SK-N-SH (cell line): ENCODE data around the gene PPDPF. TPM values are rescaled to one million over a fixed set of nuclear protein-coding genes. Genes with fewer than 3 reads are reported as not detected.

Experiments used
- CTCF ChIA-PET: fragments of 300-600, 350-600 bp; formaldehyde crosslinking; extraction: SDS; loops from one replicate; lab custom pipeline; 2021; lab: Yijun Ruan, JAX
- POLR2A ChIA-PET: fragments of 350-600 bp; sonication (Branson Sonifier 250); formaldehyde crosslinking; extraction: SDS; loops from one replicate; lab custom pipeline; 2020; ENCODE audit warnings: antibody characterized with exemption, inconsistent platforms; lab: Yijun Ruan, JAX
- DNase-seq: peaks from one replicate; pipeline ENCODE4 v3.0.0; 2012
- H2AFZ ChIP-seq: fragments of 200-600 bp; sonication (generic); 2 replicates; pipeline ENCODE4 v1.8.1; 2016; ENCODE audit warnings: antibody characterized with exemption, mild to moderate bottlenecking, low read depth
- H3F3A ChIP-seq: fragments of 200-600 bp; sonication (generic); replicated peaks from 2 replicates; pipeline ENCODE3; 2016; ENCODE audit warnings: antibody characterized with exemption, mild to moderate bottlenecking; ENCODE audit not compliant: insufficient read depth
- H3K27ac ChIP-seq, 2 experiments: fragments of 200-500 bp in 1 of 2; fragments of 200-600 bp in 1 of 2; sonication (Bioruptor generic) in 1 of 2; sonication (generic), shearing (Covaris generic) in 1 of 2; 2 replicates each; pipeline versions ENCODE4 v1.5.1 to v1.6.1; 2014 to 2016; ENCODE audit warnings: low read depth in 2 of 2, inconsistent platforms in 1 of 2, low read length in 1 of 2, mild to moderate bottlenecking in 1 of 2, mixed read lengths in 1 of 2
- H3K27me3 ChIP-seq: fragments of 200-600 bp; sonication (generic), shearing (Covaris generic); 2 replicates; pipeline ENCODE4 v1.6.1; 2016; ENCODE audit warnings: mixed run types; ENCODE audit not compliant: insufficient read depth
- H3K36me3 ChIP-seq, 2 experiments: fragments of 200-500 bp in 1 of 2; fragments of 200-600 bp in 1 of 2; sonication (Bioruptor generic) in 1 of 2; sonication (generic) in 1 of 2; replicated peaks in 1 of 2; 2 replicates each; pipeline versions ENCODE3 to v1.5.1; 2014 to 2016; ENCODE audit warnings: low read length in 1 of 2, mild to moderate bottlenecking in 1 of 2; ENCODE audit not compliant: insufficient read depth in 2 of 2, control insufficient read depth in 1 of 2
- H3K4me1 ChIP-seq, 2 experiments: fragments of 200-500 bp in 1 of 2; fragments of 200-600 bp in 1 of 2; sonication (Bioruptor generic) in 1 of 2; sonication (generic), shearing (Covaris generic) in 1 of 2; 2 replicates each; pipeline versions ENCODE4 v1.5.1 to v1.6.1; 2014 to 2016; ENCODE audit warnings: low read depth in 1 of 2, low read length in 1 of 2, mixed run types in 1 of 2; ENCODE audit not compliant: insufficient read depth in 2 of 2, control insufficient read depth in 1 of 2
- H3K4me2 ChIP-seq: fragments of 200-600 bp; sonication (generic), shearing (Covaris generic); 2 replicates; pipeline ENCODE4 v1.6.1; 2017; ENCODE audit warnings: mixed run types
- H3K4me3 ChIP-seq, 2 experiments: fragments of 200-500 bp in 1 of 2; fragments of 200-600 bp in 1 of 2; sonication (Bioruptor generic) in 1 of 2; sonication (generic), shearing (Covaris generic) in 1 of 2; 2 replicates each; pipeline versions ENCODE4 v1.5.1 to v1.8.1; 2014 to 2016; ENCODE audit warnings: low read depth in 2 of 2, inconsistent platforms in 1 of 2, low read length in 1 of 2, mild to moderate bottlenecking in 1 of 2, mixed read lengths in 1 of 2, moderate library complexity in 1 of 2
- H3K79me2 ChIP-seq: fragments of 200-600 bp; sonication (generic); 2 replicates; pipeline ENCODE4 v1.8.1; 2017; ENCODE audit warnings: mild to moderate bottlenecking; ENCODE audit not compliant: insufficient read depth
- H3K9ac ChIP-seq: fragments of 200-600 bp; sonication (generic); 2 replicates; pipeline ENCODE4 v1.6.1; 2017; ENCODE audit warnings: mixed run types
- H3K9me2 ChIP-seq: fragments of 200-600 bp; sonication (generic); 2 replicates; pipeline ENCODE4 v1.6.1; 2017; ENCODE audit warnings: mixed run types
- H3K9me3 ChIP-seq: fragments of 200-600 bp; sonication (generic); 2 replicates; pipeline ENCODE4 v1.6.1; 2017; ENCODE audit warnings: mixed run types, mild to moderate bottlenecking, moderate library complexity
- H4K20me1 ChIP-seq: fragments of 200-600 bp; sonication (generic); 2 replicates; pipeline ENCODE4 v1.6.1; 2017; ENCODE audit warnings: mild to moderate bottlenecking, mixed run types; ENCODE audit not compliant: insufficient read depth
- CHD2 ChIP-seq: fragments of 150-350 bp; IDR thresholded peaks from 2 replicates; pipeline ENCODE4 v1.6.1; 2018; ENCODE audit warnings: low read length; ENCODE audit not compliant: partially characterized antibody
- EZH2phosphoT487 ChIP-seq: fragments of 200-600 bp; sonication (generic); IDR thresholded peaks from 2 replicates; pipeline ENCODE4 v1.6.1; 2017; ENCODE audit warnings: low read depth, mixed run types, mild to moderate bottlenecking, antibody characterized with exemption, moderate library complexity, borderline replicate concordance
- FOSL2 ChIP-seq: IDR thresholded peaks from 2 replicates; pipeline ENCODE4 v1.4.0; 2012; ENCODE audit warnings: low read depth, mild to moderate bottlenecking, moderate library complexity, borderline replicate concordance
- GABPA ChIP-seq: IDR thresholded peaks from 2 replicates; pipeline ENCODE4 v1.4.0; 2012; ENCODE audit warnings: low read depth, mild to moderate bottlenecking
- MEF2A ChIP-seq: IDR thresholded peaks from 2 replicates; pipeline ENCODE4 v1.4.0; 2012; ENCODE audit warnings: low read depth, borderline replicate concordance
- NRF1 ChIP-seq: IDR thresholded peaks from 2 replicates; pipeline ENCODE4 v1.6.1; 2012; ENCODE audit warnings: low read depth, mild to moderate bottlenecking, low read length
- POLR2AphosphoS5 ChIP-seq: IDR thresholded peaks from 2 replicates; pipeline ENCODE4 v1.6.1; 2012; ENCODE audit warnings: low read depth, low read length
- RXRA ChIP-seq: IDR thresholded peaks from 2 replicates; pipeline ENCODE4 v1.4.0; 2012; ENCODE audit warnings: low read depth, mild to moderate bottlenecking, borderline replicate concordance
- TAF1 ChIP-seq: IDR thresholded peaks from 2 replicates; pipeline ENCODE4 v1.6.1; 2012; ENCODE audit warnings: low read depth, mild to moderate bottlenecking, low read length, moderate library complexity, borderline replicate concordance
- WGBS: methylation state at CpG from one replicate; pipeline ENCODE4 v1.1.6; 2017; ENCODE audit warnings: low lambda C conversion rate; 5-methylcytosine and 5-hydroxymethylcytosine counted together
- polyA plus RNA-seq, 3 experiments: library from polyadenylated mRNA; depleted of rRNA; stranded (reverse); fragments of >200 nt; gene quantifications; 2 replicates each; pipeline ENCODE4 v1.2.3, GENCODE V29; 2012
- TF ChIP-seq, protein P1 (sequence below): IDR thresholded peaks from 2 replicates; pipeline ENCODE4 v1.4.0; 2012; ENCODE audit warnings: low read depth
- TF ChIP-seq, protein P2 (sequence below): IDR thresholded peaks from 2 replicates; pipeline ENCODE4 v1.6.1; 2012; ENCODE audit warnings: mild to moderate bottlenecking, low read depth, low read length, moderate library complexity

Gene PPDPF
- 20.0 and 71.4 TPM in 2 replicates for polyA plus RNA-seq (2012; rRNA removed)
- polyA plus RNA-seq (2012; cell fraction: cytosol; rRNA removed) = 45.7 and 81.9 TPM in 2 replicates
- 48.9 and 78.6 TPM in 2 replicates for polyA plus RNA-seq (2012; cell fraction: nucleus; rRNA removed)

- peaks cover 4 to 26% of the 10 kb centered on the region in 2 experiments; a peak in 3 of 4 replicates for H3K4me1 ChIP-seq
- peaks cover 38% of the 10 kb centered on the region for H4K20me1 ChIP-seq
- peak within 1 kb of the TSS; percentile 84 to 85 for H3K4me3 ChIP-seq
- ChIA-PET CTCF (interaction anchor here (0.9 to 8.7 kb wide), 17 partner anchors 9 to 139 kb away, joined by 3 to 82 read pairs (median 4); partner anchors contain the start of gene PTK6), POLR2A (interaction anchor here (0.7 to 3.0 kb wide), 17 partner anchors 9 to 118 kb away, joined by 3 to 31 read pairs (median 4); partner anchors contain the start of gene GMEB2)
- H3K9ac ChIP-seq = peak within 1 kb of the TSS; percentile 97
- H3K9me2 ChIP-seq = no peaks in the 10 kb centered on the region
- no peaks in the 10 kb centered on the region for H3K27me3 ChIP-seq
- peak within 1 kb of the TSS; percentile 66 to 81 for H3K27ac ChIP-seq
- H3K79me2 ChIP-seq = peaks cover 22% of the 10 kb centered on the region
- peak within 1 kb of the TSS; percentile 99 for H3K4me2 ChIP-seq
- no peaks in the 10 kb centered on the region for H3K9me3 ChIP-seq
- TF ChIP-seq CHD2 (no peak), NRF1 (peak; percentile 78), GABPA (no peak), TAF1 (peak; percentile 78; the same call in 1 of the 2 replicates), FOSL2 (no peak), MEF2A (no peak), RXRA (no peak), EZH2phosphoT487 (no peak), POLR2AphosphoS5 (peak; percentile 91)
- TF ChIP-seq, protein P1, sequence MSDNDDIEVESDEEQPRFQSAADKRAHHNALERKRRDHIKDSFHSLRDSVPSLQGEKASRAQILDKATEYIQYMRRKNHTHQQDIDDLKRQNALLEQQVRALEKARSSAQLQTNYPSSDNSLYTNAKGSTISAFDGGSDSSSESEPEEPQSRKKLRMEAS = 0 out of 2 replicates have a peak, but pooled peaks have one; percentile 10
- TF ChIP-seq, protein P2, sequence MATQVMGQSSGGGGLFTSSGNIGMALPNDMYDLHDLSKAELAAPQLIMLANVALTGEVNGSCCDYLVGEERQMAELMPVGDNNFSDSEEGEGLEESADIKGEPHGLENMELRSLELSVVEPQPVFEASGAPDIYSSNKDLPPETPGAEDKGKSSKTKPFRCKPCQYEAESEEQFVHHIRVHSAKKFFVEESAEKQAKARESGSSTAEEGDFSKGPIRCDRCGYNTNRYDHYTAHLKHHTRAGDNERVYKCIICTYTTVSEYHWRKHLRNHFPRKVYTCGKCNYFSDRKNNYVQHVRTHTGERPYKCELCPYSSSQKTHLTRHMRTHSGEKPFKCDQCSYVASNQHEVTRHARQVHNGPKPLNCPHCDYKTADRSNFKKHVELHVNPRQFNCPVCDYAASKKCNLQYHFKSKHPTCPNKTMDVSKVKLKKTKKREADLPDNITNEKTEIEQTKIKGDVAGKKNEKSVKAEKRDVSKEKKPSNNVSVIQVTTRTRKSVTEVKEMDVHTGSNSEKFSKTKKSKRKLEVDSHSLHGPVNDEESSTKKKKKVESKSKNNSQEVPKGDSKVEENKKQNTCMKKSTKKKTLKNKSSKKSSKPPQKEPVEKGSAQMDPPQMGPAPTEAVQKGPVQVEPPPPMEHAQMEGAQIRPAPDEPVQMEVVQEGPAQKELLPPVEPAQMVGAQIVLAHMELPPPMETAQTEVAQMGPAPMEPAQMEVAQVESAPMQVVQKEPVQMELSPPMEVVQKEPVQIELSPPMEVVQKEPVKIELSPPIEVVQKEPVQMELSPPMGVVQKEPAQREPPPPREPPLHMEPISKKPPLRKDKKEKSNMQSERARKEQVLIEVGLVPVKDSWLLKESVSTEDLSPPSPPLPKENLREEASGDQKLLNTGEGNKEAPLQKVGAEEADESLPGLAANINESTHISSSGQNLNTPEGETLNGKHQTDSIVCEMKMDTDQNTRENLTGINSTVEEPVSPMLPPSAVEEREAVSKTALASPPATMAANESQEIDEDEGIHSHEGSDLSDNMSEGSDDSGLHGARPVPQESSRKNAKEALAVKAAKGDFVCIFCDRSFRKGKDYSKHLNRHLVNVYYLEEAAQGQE = peak; percentile 24; the same call in 1 of the 2 replicates
- H3F3A ChIP-seq = peaks cover 23% of the 10 kb centered on the region
- DNase-seq = peak; percentile 100
- 0% methylated on average over 1 of the region's 64 CpGs for WGBS
- H2AFZ ChIP-seq = peak within 1 kb of the TSS; percentile 92
- peaks cover 13 to 19% of the 10 kb centered on the region in 2 experiments for H3K36me3 ChIP-seq
These were observed at the start of gene PPDPF for GRCh38 chr20:63520504-63520933. PPDPF (plus strand) TSS chr20:63520765; CDS start chr20:63521309, 544 bp downstream.
